ENCODE data around the gene MRPL1. TPM values are rescaled to one million over a fixed set of nuclear protein-coding genes. Genes with fewer than 3 reads are reported as not detected.

The MRPL1 gene
- total RNA-seq, 1 experiment from 2014 or later: 18.3 TPM

DNA sequence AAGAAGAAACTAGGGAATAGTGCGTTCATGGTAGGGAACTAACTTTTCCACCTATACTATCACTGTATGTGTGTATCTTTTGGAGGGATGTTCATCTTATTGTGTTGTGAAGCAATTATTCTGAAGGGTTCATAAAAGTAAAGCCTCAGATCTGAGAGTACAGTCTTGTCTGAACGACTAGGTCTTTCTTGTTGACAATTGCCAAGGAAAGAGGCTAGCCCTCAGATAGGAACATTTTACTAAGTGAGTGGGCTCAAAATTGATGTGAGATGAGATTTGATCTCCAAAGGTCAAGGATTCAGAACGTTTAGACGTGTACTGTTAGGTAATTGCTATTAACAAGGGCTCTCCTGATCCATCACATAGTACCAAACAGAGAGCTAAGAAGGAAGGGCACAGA, 28.2 kb upstream of the MRPL1 start:
- CTCF ChIA-PET: no interaction called here
- Histone ChIP-seq H3K27ac (ENCODE audit: low read length) (no peak overlapping the region), H3K4me3 (ENCODE audit: low read depth in 2 of 2, low read length in 2 of 2) (no peak overlapping the region), H3K27me3 (ENCODE audit: control insufficient read depth, insufficient read depth, low read length) (no peaks in the 10 kb centered on the region), H3K9me3 (ENCODE audit: control insufficient read depth, insufficient read depth, low read depth, low read length) (no peaks in the 10 kb centered on the region), H3K36me3 (ENCODE audit: control insufficient read depth, insufficient read depth, low read length) (no peaks in the 10 kb centered on the region), H3K4me1 (ENCODE audit: control insufficient read depth, insufficient read depth, low read length) (no peaks in the 10 kb centered on the region)
- ATAC-seq: no peak
- POLR2A ChIA-PET: no interaction called here
- in situ Hi-C loops (cut with HindIII; ENCODE audit: low pct_unique_long_range_greater_than_20kb, low sequenced_read_pairs) (no loop called here), intact Hi-C loops (cut with micrococcal nuclease; ENCODE audit: unreplicated experiment) (no loop called here)
- BruUV-seq (replicated peaks): no TSS peak
- no peak for DNase-seq (ENCODE audit: low read depth, low spot score)
- no peak for TF ChIP-seq TCF7L2 (IDR thresholded peaks at IDR 0.05; ENCODE audit: low read depth, low read length)
- TF ChIP-seq POLR2AphosphoS5 (IDR thresholded peaks at IDR 0.05; ENCODE audit: low read depth, low read length): no peak
- TF ChIP-seq, protein P1, sequence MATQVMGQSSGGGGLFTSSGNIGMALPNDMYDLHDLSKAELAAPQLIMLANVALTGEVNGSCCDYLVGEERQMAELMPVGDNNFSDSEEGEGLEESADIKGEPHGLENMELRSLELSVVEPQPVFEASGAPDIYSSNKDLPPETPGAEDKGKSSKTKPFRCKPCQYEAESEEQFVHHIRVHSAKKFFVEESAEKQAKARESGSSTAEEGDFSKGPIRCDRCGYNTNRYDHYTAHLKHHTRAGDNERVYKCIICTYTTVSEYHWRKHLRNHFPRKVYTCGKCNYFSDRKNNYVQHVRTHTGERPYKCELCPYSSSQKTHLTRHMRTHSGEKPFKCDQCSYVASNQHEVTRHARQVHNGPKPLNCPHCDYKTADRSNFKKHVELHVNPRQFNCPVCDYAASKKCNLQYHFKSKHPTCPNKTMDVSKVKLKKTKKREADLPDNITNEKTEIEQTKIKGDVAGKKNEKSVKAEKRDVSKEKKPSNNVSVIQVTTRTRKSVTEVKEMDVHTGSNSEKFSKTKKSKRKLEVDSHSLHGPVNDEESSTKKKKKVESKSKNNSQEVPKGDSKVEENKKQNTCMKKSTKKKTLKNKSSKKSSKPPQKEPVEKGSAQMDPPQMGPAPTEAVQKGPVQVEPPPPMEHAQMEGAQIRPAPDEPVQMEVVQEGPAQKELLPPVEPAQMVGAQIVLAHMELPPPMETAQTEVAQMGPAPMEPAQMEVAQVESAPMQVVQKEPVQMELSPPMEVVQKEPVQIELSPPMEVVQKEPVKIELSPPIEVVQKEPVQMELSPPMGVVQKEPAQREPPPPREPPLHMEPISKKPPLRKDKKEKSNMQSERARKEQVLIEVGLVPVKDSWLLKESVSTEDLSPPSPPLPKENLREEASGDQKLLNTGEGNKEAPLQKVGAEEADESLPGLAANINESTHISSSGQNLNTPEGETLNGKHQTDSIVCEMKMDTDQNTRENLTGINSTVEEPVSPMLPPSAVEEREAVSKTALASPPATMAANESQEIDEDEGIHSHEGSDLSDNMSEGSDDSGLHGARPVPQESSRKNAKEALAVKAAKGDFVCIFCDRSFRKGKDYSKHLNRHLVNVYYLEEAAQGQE (IDR thresholded peaks at IDR 0.05; ENCODE audit: insufficient read depth in 1 of 2, low read depth in 2 of 2, low read length in 1 of 2): no peak
- no peak for TF ChIP-seq SIN3A (IDR thresholded peaks at IDR 0.05; ENCODE audit: borderline replicate concordance, insufficient read depth, low read depth, low read length)
- no peak for TF ChIP-seq CTCF (IDR thresholded peaks at IDR 0.05)

GRCh38 chr4:77843628-77844027, 19.0 kb upstream of the MRPL1 start:
- ATAC-seq: no peak
- Histone ChIP-seq H3K4me3 (ENCODE audit: low read depth in 2 of 2, low read length in 2 of 2) (no peak overlapping the region), H3K27me3 (ENCODE audit: control insufficient read depth, insufficient read depth, low read length) (no peaks in the 10 kb centered on the region; the same call in 1 of the 2 replicates), H3K4me1 (ENCODE audit: control insufficient read depth, insufficient read depth, low read length) (no peaks in the 10 kb centered on the region), H3K9me3 (ENCODE audit: control insufficient read depth, insufficient read depth, low read depth, low read length) (no peaks in the 10 kb centered on the region), H3K27ac (ENCODE audit: low read length) (no peak overlapping the region), H3K36me3 (ENCODE audit: control insufficient read depth, insufficient read depth, low read length) (no peaks in the 10 kb centered on the region)
- ChIA-PET POLR2A (no interaction called here), CTCF (no interaction called here)
- no peak for DNase-seq (ENCODE audit: low read depth, low spot score)
- in situ Hi-C loops (cut with HindIII; ENCODE audit: low pct_unique_long_range_greater_than_20kb, low sequenced_read_pairs) (no loop called here), intact Hi-C loops (cut with micrococcal nuclease; ENCODE audit: unreplicated experiment) (no loop called here)
- BruUV-seq (replicated peaks): no TSS peak
- no peak for TF ChIP-seq POLR2AphosphoS5 (IDR thresholded peaks at IDR 0.05; ENCODE audit: low read depth, low read length)
- TF ChIP-seq, protein P1 (IDR thresholded peaks at IDR 0.05; ENCODE audit: insufficient read depth in 1 of 2, low read depth in 2 of 2, low read length in 1 of 2): no peak
- TF ChIP-seq CTCF (IDR thresholded peaks at IDR 0.05): no peak
- no peak for TF ChIP-seq TCF7L2 (IDR thresholded peaks at IDR 0.05; ENCODE audit: low read depth, low read length)
- TF ChIP-seq SIN3A (IDR thresholded peaks at IDR 0.05; ENCODE audit: borderline replicate concordance, insufficient read depth, low read depth, low read length): no peak

All from Panc1 (cell line).